HG03521 (cell line): Measurements from ENCODE around the gene MSL2.
"Not testable (repeated sequence)": the region's sequence is repeated elsewhere in the genome, so short reads cannot be mapped to it uniquely, and the experiment has no call there.

Experiments
- ATAC-seq: cut with Tn5 transposase; IDR thresholded peaks from one replicate; pipeline ENCODE4 v1.9.1; 2021; ENCODE audit warnings: mild to moderate bottlenecking, moderate library complexity; ENCODE audit not compliant: unreplicated experiment

MSL2 gene

GRCh38 chr3:136196064-136196400 lies at the start of gene MSL2:
TSS of gene MSL2 (minus strand) at chr3:136196335. CDS start at chr3:136195113, 1,222 bp downstream.
- ATAC-seq = no peak

- no peak for ATAC-seq
Observed at GRCh38 chr3:136245691-136246090, 49.6 kb upstream of the MSL2 start.

- no peak for ATAC-seq
Observed at GRCh38 chr3:136239094-136239493, 43.0 kb upstream of the MSL2 start.

GRCh38 chr3:136237961-136238649 lies 42.0 kb upstream of the MSL2 start:
- ATAC-seq = no peak

GRCh38 chr3:136237103-136237502 lies 41.0 kb upstream of the MSL2 start:
- ATAC-seq = no peak

GRCh38 chr3:136236109-136236508 lies 40.0 kb upstream of the MSL2 start:
- no peak for ATAC-seq

- ATAC-seq = no peak
Observed at GRCh38 chr3:136235545-136235944, 39.4 kb upstream of the MSL2 start.

GRCh38 chr3:136232413-136232812 lies 36.3 kb upstream of the MSL2 start:
- no peak for ATAC-seq

- ATAC-seq = not testable (repeated sequence)
Observed at GRCh38 chr3:136222746-136223145, 26.6 kb upstream of the MSL2 start.

- ATAC-seq = no peak
Observed at GRCh38 chr3:136211547-136211946, 15.4 kb upstream of the MSL2 start.

- no peak for ATAC-seq
Observed at GRCh38 chr3:136209921-136210320, 13.8 kb upstream of the MSL2 start.

- no peak for ATAC-seq
Observed at GRCh38 chr3:136207489-136208115, 11.5 kb upstream of the MSL2 start.

GRCh38 chr3:136199219-136199618 lies 3.1 kb upstream of the MSL2 start:
- not testable (repeated sequence) for ATAC-seq

GRCh38 chr3:136198462-136199078 lies 2.4 kb upstream of the MSL2 start:
- ATAC-seq = not testable (repeated sequence)

GRCh38 chr3:136197159-136197793 lies 1.1 kb upstream of the MSL2 start:
- no peak for ATAC-seq

GRCh38 chr3:136196401-136197158 lies 445 bp upstream of the MSL2 start:
- peak; percentile 61 for ATAC-seq

- ATAC-seq = peak; percentile 34
Observed at GRCh38 chr3:136195258-136196063, 674 bp downstream of the MSL2 start.

- no peak for ATAC-seq
Observed at GRCh38 chr3:136194409-136195257, 1.5 kb downstream of the MSL2 start.
